Adrenal gland (tissue), 12 donors: ENCODE measurements around the gene SCFD2. TPM values are rescaled to one million over a fixed set of nuclear protein-coding genes. Genes with fewer than 3 reads are reported as not detected.

Experiments used
- DNase-seq, 7 donors: peaks; one replicate each; pipeline ENCODE4 v3.0.0-alpha.2; 2019 to 2020
- H3K27ac ChIP-seq, 5 donors: fragments of 200-600 bp; sonication (generic) in 4 of 5; 1 replicate in 3 of 5; 2 replicates in 2 of 5; pipeline versions ENCODE4 v1.5.1 to v1.8.0; 2016 to 2020; ENCODE audit warnings: mild to moderate bottlenecking in 1 of 5
- H3K27me3 ChIP-seq: fragments of 200-600 bp; 2 replicates; pipeline ENCODE4 v1.8.0; 2021
- H3K36me3 ChIP-seq, 2 donors: fragments of 200-600 bp; replicated peaks in 1 of 2; 1 replicate in 1 of 2; 2 replicates in 1 of 2; pipeline versions ENCODE4 v1.5.1 to v1.8.0; 2018 to 2022
- H3K4me1 ChIP-seq, 2 donors: fragments of 200-600 bp; replicated peaks in 1 of 2; 1 replicate in 1 of 2; 2 replicates in 1 of 2; pipeline versions ENCODE4 v1.5.1 to v1.8.0; 2018 to 2021
- H3K4me3 ChIP-seq, 4 donors: fragments of 200-600 bp; sonication (generic) in 3 of 4; one replicate each; pipeline ENCODE4 v1.5.1; 2016 to 2018
- H3K9me3 ChIP-seq, 3 donors: fragments of 200-600 bp; sonication (generic) in 1 of 3; replicated peaks in 1 of 3; 1 replicate in 2 of 3; 2 replicates in 1 of 3; pipeline versions ENCODE4 v1.5.1 to v1.8.0; 2016 to 2021
- POLR2A ChIP-seq, 2 donors: fragments of 450-650 bp; IDR thresholded peaks; one replicate each; pipeline ENCODE4 v1.6.1; 2017; ENCODE audit warnings: antibody characterized with exemption in 2 of 2, mild to moderate bottlenecking in 2 of 2, moderate library complexity in 1 of 2
- WGBS, 4 donors: extraction: QIAGEN DNeasy Blood & Tissue Kit in 2 of 4; methylation state at CpG; one replicate each; pipeline versions ENCODE4 v1.1.5 to v1.1.7; 2013 to 2017; 5-methylcytosine and 5-hydroxymethylcytosine counted together
- intact Hi-C, 2 donors: fragments of 100-400 bp; cut with DNase I; formaldehyde crosslinking; loops; one replicate each; pipeline versions ENCODE4 v1.14.1 to v1.15.0; 2022 to 2023
- polyA plus RNA-seq, 3 donors: library from polyadenylated mRNA; stranded (reverse); fragments of 200-250 nt in 2 of 3; fragments of 350-450 nt in 1 of 3; fragmentation: Illumina TruSeq in 1 of 3; extraction: RNeasy Lipid Tissue Mini Kit (QIAGEN cat#74804) in 1 of 3; gene quantifications; one replicate each; pipeline ENCODE4 v1.2.3, GENCODE V29; 2013 to 2014
- total RNA-seq, 9 donors: library from RNA; depleted of rRNA in 4 of 9; stranded (reverse); fragments of >200 nt in 4 of 9; fragments of 120-200 nt in 1 of 9; fragmentation: NEBNext Ultra II Directional in 1 of 9; extraction: Animal tissue kit (Norgen Biotek cat#: 25700) in 1 of 9; gene quantifications; one replicate each; pipeline versions ENCODE4 v1.1.0 to v1.2.4, GENCODE V29; 2013 to 2023
- TF ChIP-seq, protein P1 (sequence below), 6 experiments: fragments of 450-650 bp in 4 of 6; fragments of 200-600 bp in 2 of 6; sonication (generic) in 1 of 6; IDR thresholded peaks; 1 replicate in 5 of 6; 2 replicates in 1 of 6; pipeline versions ENCODE4 v1.5.1 to v1.8.0; 2016 to 2021; ENCODE audit warnings: antibody characterized with exemption in 6 of 6, mild to moderate bottlenecking in 2 of 6, moderate library complexity in 1 of 6
- donor health status: healthy with polysubstance abuse.
- donor health status: Bipolar disorder and iron deficiency.
- donor health status: DM: yes; HTN: yes; CAD: no.
- donor health status: DM: no; HTN: no; CAD: no.
- donor health status: DM: no; HTN: no; CAD: no.
- donor health status: DM: yes; HTN: yes; CAD: no.

The SCFD2 gene
- total and polyA plus RNA-seq, 12 donors = 5.2 to 34.9 (median 23.4) TPM

DNA sequence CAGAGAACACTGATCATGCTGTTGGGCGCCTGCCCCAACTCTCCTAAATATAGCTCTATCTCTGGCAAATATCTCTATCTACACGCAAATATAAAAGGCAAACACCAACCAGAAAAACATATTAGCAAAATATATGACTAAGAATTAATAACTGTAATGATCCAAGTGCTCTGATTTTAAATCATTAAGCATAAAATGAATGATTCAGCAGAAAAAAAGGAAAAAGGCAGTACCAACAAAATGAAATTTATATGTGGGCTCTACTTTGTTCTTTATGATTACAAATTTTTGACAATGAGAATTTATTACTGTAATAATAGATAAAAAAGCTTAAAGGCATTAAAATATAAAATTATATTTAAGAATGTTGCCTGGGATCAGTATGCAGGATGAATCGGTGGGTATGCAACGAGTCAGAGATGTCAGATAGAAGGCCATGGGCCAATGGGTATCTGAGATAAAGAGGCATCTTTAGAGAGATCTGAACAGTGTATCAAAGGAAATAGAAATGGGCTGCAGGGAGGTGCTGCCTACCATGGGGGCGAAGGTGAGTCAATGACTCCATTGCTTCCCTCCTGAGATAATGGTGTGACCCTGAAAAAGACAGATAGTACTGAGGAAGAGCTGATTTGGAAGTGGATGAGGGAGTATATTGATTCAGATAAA, 234.8 kb downstream of the SCFD2 start:
- 87 to 92% (median 89%) methylated on average over 5 of the region's 5 CpGs for WGBS, 4 donors
- peaks cover 11 to 24% of the 10 kb centered on the region in 2 donors for H3K4me1 ChIP-seq
- no peak overlapping the region for H3K27ac ChIP-seq
- TF ChIP-seq, protein P1, sequence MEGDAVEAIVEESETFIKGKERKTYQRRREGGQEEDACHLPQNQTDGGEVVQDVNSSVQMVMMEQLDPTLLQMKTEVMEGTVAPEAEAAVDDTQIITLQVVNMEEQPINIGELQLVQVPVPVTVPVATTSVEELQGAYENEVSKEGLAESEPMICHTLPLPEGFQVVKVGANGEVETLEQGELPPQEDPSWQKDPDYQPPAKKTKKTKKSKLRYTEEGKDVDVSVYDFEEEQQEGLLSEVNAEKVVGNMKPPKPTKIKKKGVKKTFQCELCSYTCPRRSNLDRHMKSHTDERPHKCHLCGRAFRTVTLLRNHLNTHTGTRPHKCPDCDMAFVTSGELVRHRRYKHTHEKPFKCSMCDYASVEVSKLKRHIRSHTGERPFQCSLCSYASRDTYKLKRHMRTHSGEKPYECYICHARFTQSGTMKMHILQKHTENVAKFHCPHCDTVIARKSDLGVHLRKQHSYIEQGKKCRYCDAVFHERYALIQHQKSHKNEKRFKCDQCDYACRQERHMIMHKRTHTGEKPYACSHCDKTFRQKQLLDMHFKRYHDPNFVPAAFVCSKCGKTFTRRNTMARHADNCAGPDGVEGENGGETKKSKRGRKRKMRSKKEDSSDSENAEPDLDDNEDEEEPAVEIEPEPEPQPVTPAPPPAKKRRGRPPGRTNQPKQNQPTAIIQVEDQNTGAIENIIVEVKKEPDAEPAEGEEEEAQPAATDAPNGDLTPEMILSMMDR (IDR thresholded peaks at IDR 0.05) = no peak
- TF ChIP-seq POLR2A (IDR thresholded peaks at IDR 0.05) = no peak
- H3K27me3 ChIP-seq = no peaks in the 10 kb centered on the region
- H3K4me3 ChIP-seq = no peak overlapping the region
- intact Hi-C loops = no loop called here
- no peaks in the 10 kb centered on the region for H3K9me3 ChIP-seq
- DNase-seq = no peak
- no peaks in the 10 kb centered on the region for H3K36me3 ChIP-seq

DNA sequence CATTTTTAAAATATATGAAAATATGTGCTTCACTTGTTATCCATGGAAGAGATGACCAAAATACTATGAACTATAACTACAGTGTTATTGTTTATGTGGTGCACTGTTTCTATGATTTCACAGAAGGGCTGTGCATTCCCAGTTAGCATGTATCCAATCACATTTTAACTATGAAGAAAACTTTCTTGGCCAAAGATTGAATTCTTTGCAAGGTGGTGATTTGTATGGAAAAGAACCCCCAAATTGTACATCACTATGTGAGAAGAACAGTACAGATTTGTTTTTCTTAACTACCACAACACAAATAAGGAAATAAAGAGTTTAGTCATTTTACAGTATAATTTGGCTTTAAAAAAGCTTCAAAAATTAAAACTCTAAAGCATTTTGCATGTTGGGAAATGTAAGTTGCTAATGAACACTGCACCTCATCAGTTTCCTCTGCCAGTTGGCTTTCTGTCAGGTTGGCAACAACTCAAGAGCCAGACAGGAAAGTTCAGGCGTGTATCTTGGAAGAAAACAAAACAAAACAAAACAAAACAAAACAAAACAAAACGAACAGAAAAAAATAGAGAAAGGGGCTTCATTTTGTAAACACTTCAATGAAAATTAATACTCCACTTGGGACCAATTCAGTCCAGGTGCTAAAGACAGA, 237.0 kb downstream of the SCFD2 start:
- intact Hi-C loops = no loop called here
- no peak for TF ChIP-seq POLR2A (IDR thresholded peaks at IDR 0.05)
- H3K9me3 ChIP-seq = no peaks in the 10 kb centered on the region
- WGBS, 4 donors = 11 to 27% (median 20%) methylated on average over 2 of the region's 2 CpGs
- H3K4me1 ChIP-seq = peaks cover 11 to 24% of the 10 kb centered on the region in 2 donors
- no peaks in the 10 kb centered on the region for H3K36me3 ChIP-seq
- H3K27me3 ChIP-seq = no peaks in the 10 kb centered on the region
- no peak overlapping the region for H3K4me3 ChIP-seq
- no peak overlapping the region for H3K27ac ChIP-seq
- DNase-seq = peak; percentile 33 to 78 (median 50)

DNA sequence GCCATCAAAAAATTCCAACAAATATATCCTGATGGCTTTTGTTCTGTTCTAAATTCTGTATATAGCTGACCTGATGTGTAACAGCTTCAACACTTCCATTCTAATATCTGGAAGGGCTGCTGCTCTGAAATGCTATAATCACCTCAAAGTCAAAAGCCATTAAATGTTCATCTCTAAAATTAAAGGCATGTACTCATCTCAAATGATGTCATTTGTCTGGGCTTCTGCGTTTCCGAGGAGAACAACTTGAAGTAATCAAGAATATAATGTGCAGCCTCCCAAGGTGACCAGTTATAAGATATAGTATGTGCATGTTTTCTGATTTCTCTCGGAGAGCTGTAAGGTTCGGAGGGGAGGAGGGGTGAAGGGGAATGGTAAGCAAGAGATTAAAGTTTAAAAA, 237.6 kb downstream of the SCFD2 start:
- DNase-seq = no peak
- Histone ChIP-seq H3K36me3 (no peaks in the 10 kb centered on the region), H3K27me3 (no peaks in the 10 kb centered on the region), H3K4me3 (no peak overlapping the region), H3K27ac (no peak overlapping the region), H3K9me3 (no peaks in the 10 kb centered on the region), H3K4me1 (peaks cover 11 to 24% of the 10 kb centered on the region in 2 donors)
- TF ChIP-seq POLR2A (IDR thresholded peaks at IDR 0.05) = no peak
- TF ChIP-seq, protein P1 (IDR thresholded peaks at IDR 0.05) = no peak
- 84 to 96% (median 87%) methylated on average over 4 of the region's 4 CpGs for WGBS, 4 donors
- intact Hi-C loops = no loop called here

DNA sequence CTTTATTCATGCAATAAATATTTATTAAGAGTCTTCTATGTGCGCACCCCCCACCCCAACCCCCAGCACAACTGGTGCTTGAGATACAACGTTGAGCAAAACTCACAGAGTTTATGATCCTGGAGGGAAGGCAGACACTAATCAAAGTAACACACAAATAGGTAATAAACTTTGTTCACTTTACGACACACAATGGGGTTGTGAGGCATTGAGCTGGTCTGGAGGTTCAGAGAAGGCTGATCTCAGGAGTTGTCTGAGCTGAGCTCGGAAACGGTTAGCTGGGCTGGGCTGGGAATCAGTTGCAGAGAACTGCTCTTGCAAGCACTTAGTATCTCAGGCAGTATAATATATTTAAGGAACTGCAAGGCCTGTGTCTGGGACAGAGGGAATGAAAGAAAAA, 238.5 kb downstream of the SCFD2 start:
- Histone ChIP-seq H3K27me3 (no peaks in the 10 kb centered on the region), H3K4me1 (peaks cover 11 to 24% of the 10 kb centered on the region in 2 donors), H3K4me3 (no peak overlapping the region), H3K27ac (no peak overlapping the region), H3K36me3 (no peaks in the 10 kb centered on the region), H3K9me3 (no peaks in the 10 kb centered on the region)
- TF ChIP-seq, protein P1 (IDR thresholded peaks at IDR 0.05) = no peak
- TF ChIP-seq POLR2A (IDR thresholded peaks at IDR 0.05) = no peak
- WGBS, 4 donors = 94 to 99% (median 95%) methylated on average over 5 of the region's 5 CpGs
- no peak for DNase-seq
- intact Hi-C loops = no loop called here
